CD4-positive, alpha-beta memory T cell (primary cell): ENCODE data around the gene COL27A1. TPM values are rescaled to one million over a fixed set of nuclear protein-coding genes. Genes with fewer than 3 reads are reported as not detected.

ENCODE experiments used
- CTCF ChIA-PET: fragments of 350-600 bp; sonication (Branson Sonifier 250); formaldehyde crosslinking; loops from one replicate; lab custom pipeline; 2021; ENCODE audit warnings: inconsistent platforms; ENCODE audit not compliant: partially characterized antibody; lab: Charles Lee
- POLR2A ChIA-PET: fragments of 350-600 bp; sonication (Branson Sonifier 250); formaldehyde crosslinking; loops from one replicate; lab custom pipeline; 2021; ENCODE audit not compliant: partially characterized antibody; lab: Charles Lee
- DNase-seq, 5 donors: peaks; one replicate each; pipeline versions ENCODE4 v3.0.0 to v3.0.0-alpha.2; 2020 to 2022; ENCODE audit warnings: mixed read lengths in 1 of 5
- H3K27ac ChIP-seq: one replicate; pipeline ENCODE4 v1.7.0; 2013; ENCODE audit warnings: low read depth, low read length
- H3K27me3 ChIP-seq: 2 replicates; pipeline ENCODE4 v1.7.0; 2013; ENCODE audit warnings: mild to moderate bottlenecking, low read length, moderate library complexity; ENCODE audit not compliant: insufficient read depth
- H3K36me3 ChIP-seq: 2 replicates; pipeline ENCODE4 v1.7.0; 2013; ENCODE audit warnings: mild to moderate bottlenecking, low read length, moderate library complexity; ENCODE audit not compliant: insufficient read depth
- H3K4me1 ChIP-seq: 2 replicates; pipeline ENCODE4 v1.7.0; 2013; ENCODE audit warnings: mild to moderate bottlenecking, low read length, moderate library complexity; ENCODE audit not compliant: insufficient read depth
- H3K4me3 ChIP-seq, 2 donors: one replicate each; pipeline ENCODE4 v1.7.0; 2013; ENCODE audit warnings: low read length in 2 of 2, mild to moderate bottlenecking in 1 of 2
- H3K9me3 ChIP-seq, 2 donors: one replicate each; pipeline ENCODE4 v1.7.0; 2013; ENCODE audit warnings: low read length in 2 of 2, control low read depth in 1 of 2; ENCODE audit not compliant: control insufficient read depth in 1 of 2
- H3K27ac Mint-ChIP-seq, 7 donors: one replicate each; pipeline ENCODE4 v1.8.0; 2020 to 2021; ENCODE audit warnings: mixed read lengths in 7 of 7, mild to moderate bottlenecking in 6 of 7, inconsistent platforms in 3 of 7, moderate library complexity in 3 of 7
- H3K27me3 Mint-ChIP-seq, 2 donors: one replicate each; pipeline ENCODE4 v1.8.0; 2020 to 2021; ENCODE audit warnings: mixed read lengths in 2 of 2
- H3K36me3 Mint-ChIP-seq, 2 donors: one replicate each; pipeline ENCODE4 v1.8.0; 2020 to 2021; ENCODE audit warnings: mixed read lengths in 2 of 2, inconsistent platforms in 1 of 2, mild to moderate bottlenecking in 1 of 2
- H3K4me1 Mint-ChIP-seq, 4 donors: one replicate each; pipeline ENCODE4 v1.8.0; 2020 to 2021; ENCODE audit warnings: mixed read lengths in 4 of 4, mild to moderate bottlenecking in 1 of 4
- H3K4me3 Mint-ChIP-seq, 8 donors: one replicate each; pipeline ENCODE4 v1.8.0; 2020 to 2021; ENCODE audit warnings: mixed read lengths in 8 of 8, mild to moderate bottlenecking in 7 of 8, moderate library complexity in 6 of 8, inconsistent platforms in 3 of 8
- H3K9me3 Mint-ChIP-seq, 8 donors: one replicate each; pipeline ENCODE4 v1.8.0; 2020 to 2021; ENCODE audit warnings: mixed read lengths in 8 of 8, mild to moderate bottlenecking in 5 of 8, inconsistent platforms in 3 of 8, moderate library complexity in 1 of 8
- intact Hi-C: fragments of 100-400 bp; cut with micrococcal nuclease; formaldehyde crosslinking; loops from one replicate; pipeline ENCODE4 v1.15.1; 2023
- polyA plus RNA-seq, 2 donors: library from polyadenylated mRNA; unstranded; fragments of 300-500 nt; fragmentation: Illumina TruSeq; gene quantifications; one replicate each; pipeline ENCODE4 v1.2.3, GENCODE V29; 2021
- total RNA-seq, 2 experiments: library from RNA; stranded (reverse); gene quantifications; one replicate each; pipeline ENCODE4 v1.2.3, GENCODE V29; 2021

COL27A1 gene
- total and polyA plus RNA-seq, 4 experiments from 2014 or later: 1.3 TPM; not detected in 2

GRCh38 chr9:114282926-114283325 lies 127.6 kb downstream of the COL27A1 start:
- H3K27me3 Mint-ChIP-seq: peaks cover 0 to 1% of the 10 kb centered on the region in 2 donors
- peak in 1 of 5 donors; percentile 29 for DNase-seq
- peaks cover 0 to 2% (median 0%) of the 10 kb centered on the region in 8 donors for H3K9me3 Mint-ChIP-seq
- H3K4me3 Mint-ChIP-seq: no peak overlapping the region
- POLR2A ChIA-PET: no interaction called here
- peak overlapping the region in 1 of 7 donors; percentile 25 for H3K27ac Mint-ChIP-seq
- no peaks in the 10 kb centered on the region for H3K27me3 ChIP-seq
- H3K4me1 ChIP-seq: no peaks in the 10 kb centered on the region
- H3K4me3 ChIP-seq: no peak overlapping the region
- no peaks in the 10 kb centered on the region for H3K9me3 ChIP-seq
- H3K36me3 Mint-ChIP-seq: no peaks in the 10 kb centered on the region
- no peaks in the 10 kb centered on the region for H3K36me3 ChIP-seq
- no peaks in the 10 kb centered on the region for H3K4me1 Mint-ChIP-seq
- CTCF ChIA-PET: no interaction called here
- no peak overlapping the region for H3K27ac ChIP-seq
- intact Hi-C loops: no loop called here

- ChIA-PET CTCF (no interaction called here), POLR2A (no interaction called here)
- Histone ChIP-seq H3K9me3 (no peaks in the 10 kb centered on the region), H3K27me3 (no peaks in the 10 kb centered on the region), H3K4me1 (no peaks in the 10 kb centered on the region), H3K36me3 (no peaks in the 10 kb centered on the region), H3K4me3 (no peak overlapping the region), H3K27ac (no peak overlapping the region)
- H3K27ac Mint-ChIP-seq: no peak overlapping the region
- no peaks in the 10 kb centered on the region for H3K36me3 Mint-ChIP-seq
- intact Hi-C loops: no loop called here
- no peaks in the 10 kb centered on the region for H3K4me1 Mint-ChIP-seq
- no peak overlapping the region for H3K4me3 Mint-ChIP-seq
- peak in 1 of 5 donors; percentile 7 for DNase-seq
- H3K27me3 Mint-ChIP-seq: peaks cover 0 to 1% of the 10 kb centered on the region in 2 donors
- no peaks in the 10 kb centered on the region for H3K9me3 Mint-ChIP-seq
Observed at GRCh38 chr9:114283551-114284111, 128.3 kb downstream of the COL27A1 start.

GRCh38 chr9:114284316-114285060 lies 129.2 kb downstream of the COL27A1 start:
- CTCF ChIA-PET: no interaction called here
- intact Hi-C loops: no loop called here
- H3K27ac Mint-ChIP-seq: no peak overlapping the region
- no peaks in the 10 kb centered on the region for H3K36me3 ChIP-seq
- no peaks in the 10 kb centered on the region for H3K9me3 ChIP-seq
- H3K27me3 ChIP-seq: no peaks in the 10 kb centered on the region
- H3K9me3 Mint-ChIP-seq: no peaks in the 10 kb centered on the region
- H3K27me3 Mint-ChIP-seq: peaks cover 0 to 1% of the 10 kb centered on the region in 2 donors
- H3K4me1 ChIP-seq: no peaks in the 10 kb centered on the region
- no peaks in the 10 kb centered on the region for H3K36me3 Mint-ChIP-seq
- H3K4me1 Mint-ChIP-seq: no peaks in the 10 kb centered on the region
- POLR2A ChIA-PET: no interaction called here
- H3K4me3 Mint-ChIP-seq: no peak overlapping the region
- peak in 1 of 5 donors; percentile 13 for DNase-seq
- no peak overlapping the region for H3K27ac ChIP-seq
- H3K4me3 ChIP-seq: no peak overlapping the region

- H3K9me3 Mint-ChIP-seq: no peaks in the 10 kb centered on the region
- no peak overlapping the region for H3K27ac Mint-ChIP-seq
- no peak overlapping the region for H3K4me3 Mint-ChIP-seq
- H3K4me1 ChIP-seq: no peaks in the 10 kb centered on the region
- no peaks in the 10 kb centered on the region for H3K36me3 ChIP-seq
- no peaks in the 10 kb centered on the region for H3K9me3 ChIP-seq
- H3K27me3 ChIP-seq: no peaks in the 10 kb centered on the region
- intact Hi-C loops: no loop called here
- H3K4me1 Mint-ChIP-seq: no peaks in the 10 kb centered on the region
- H3K4me3 ChIP-seq: no peak overlapping the region
- H3K27me3 Mint-ChIP-seq: peaks cover 0 to 1% of the 10 kb centered on the region in 2 donors
- DNase-seq: no peak
- CTCF ChIA-PET: interaction anchor here (0.9 to 1.3 kb wide), 2 partner anchors 11 to 201 kb away, joined by 3 read pairs; no protein-coding TSS in a partner anchor
- POLR2A ChIA-PET: no interaction called here
- H3K27ac ChIP-seq: no peak overlapping the region
- no peaks in the 10 kb centered on the region for H3K36me3 Mint-ChIP-seq
Observed at GRCh38 chr9:114285166-114285867, 130.0 kb downstream of the COL27A1 start.

DNA sequence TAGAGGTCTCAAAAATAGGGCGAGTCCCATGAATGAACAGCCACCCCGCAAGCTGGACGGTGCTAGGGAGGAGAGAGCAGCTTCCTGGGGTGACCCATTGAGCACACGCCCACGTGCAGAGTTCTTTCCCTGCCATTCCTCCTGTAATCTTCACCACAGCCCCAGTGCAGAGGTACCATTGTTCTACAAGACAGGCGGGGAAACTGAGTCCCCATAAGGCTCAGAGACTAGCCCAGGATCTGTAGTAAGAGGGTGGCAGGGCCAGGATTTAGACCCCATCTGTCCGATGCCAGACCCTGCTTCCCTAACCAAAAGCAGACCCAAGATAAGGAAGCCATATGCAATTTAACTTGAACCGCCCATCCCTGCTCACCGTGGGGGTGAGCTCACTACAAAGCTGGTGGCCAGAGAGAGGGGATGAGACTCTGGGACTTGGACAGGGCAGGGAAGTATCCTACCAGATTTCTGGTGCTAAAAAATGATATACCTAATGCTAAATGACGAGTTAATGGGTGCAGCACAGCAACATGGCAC lies 130.9 kb downstream of the COL27A1 start:
- no peak for DNase-seq
- no peak overlapping the region for H3K27ac Mint-ChIP-seq
- H3K9me3 Mint-ChIP-seq: peaks cover 0 to 1% (median 0%) of the 10 kb centered on the region in 8 donors
- Histone ChIP-seq H3K4me1 (no peaks in the 10 kb centered on the region), H3K9me3 (no peaks in the 10 kb centered on the region), H3K27me3 (no peaks in the 10 kb centered on the region), H3K4me3 (no peak overlapping the region), H3K36me3 (no peaks in the 10 kb centered on the region), H3K27ac (no peak overlapping the region)
- ChIA-PET CTCF (interaction anchor here (0.9 to 1.3 kb wide), 2 partner anchors 12 to 202 kb away, joined by 3 read pairs; no protein-coding TSS in a partner anchor), POLR2A (no interaction called here)
- H3K36me3 Mint-ChIP-seq: no peaks in the 10 kb centered on the region
- intact Hi-C loops: no loop called here
- H3K27me3 Mint-ChIP-seq: peaks cover 3 to 8% of the 10 kb centered on the region in 2 donors
- H3K4me3 Mint-ChIP-seq: no peak overlapping the region
- H3K4me1 Mint-ChIP-seq: peaks cover 2 to 5% (median 5%) of the 10 kb centered on the region in 4 donors

GRCh38 chr9:114287001-114287762 lies 131.8 kb downstream of the COL27A1 start:
- Mint-ChIP-seq H3K36me3 (no peaks in the 10 kb centered on the region), H3K27ac (no peak overlapping the region)

More at GRCh38 chr9:114287001-114287762, 131.8 kb downstream of the COL27A1 start:
- CTCF ChIA-PET: interaction anchor here (1.3 to 1.4 kb wide), 2 partner anchors 7 to 203 kb away, joined by 3 read pairs; no protein-coding TSS in a partner anchor
- Mint-ChIP-seq H3K4me1 (peaks cover 2 to 6% (median 5%) of the 10 kb centered on the region in 4 donors), H3K27me3 (peaks cover 3 to 8% of the 10 kb centered on the region in 2 donors), H3K4me3 (no peak overlapping the region), H3K9me3 (peaks cover 0 to 1% (median 0%) of the 10 kb centered on the region in 8 donors)
- intact Hi-C loops: no loop called here
- POLR2A ChIA-PET: no interaction called here
- Histone ChIP-seq H3K27ac (no peak overlapping the region), H3K4me1 (no peaks in the 10 kb centered on the region), H3K9me3 (no peaks in the 10 kb centered on the region), H3K4me3 (no peak overlapping the region), H3K36me3 (no peaks in the 10 kb centered on the region), H3K27me3 (no peaks in the 10 kb centered on the region)
- no peak for DNase-seq
